ENCODE results near the gene PHACTR1.

- no peak for TF ChIP-seq NFYB (CRISPR knock-in tag; conservative IDR thresholded peaks at IDR 0.05; ENCODE audit: low read depth)
- TF ChIP-seq CTCF (IDR thresholded peaks at IDR 0.05), result no peak
- TF ChIP-seq NR3C1 (CRISPR knock-in tag; conservative IDR thresholded peaks at IDR 0.05; ENCODE audit: low read depth), result no peak
- no peak for TF ChIP-seq MAX (CRISPR knock-in tag; IDR thresholded peaks at IDR 0.05)
- no peak for TF ChIP-seq USF2 (CRISPR knock-in tag; IDR thresholded peaks at IDR 0.05)
- no peak for TF ChIP-seq ZNF423 (CRISPR knock-in tag; IDR thresholded peaks at IDR 0.05)
- TF ChIP-seq FOXJ3 (CRISPR knock-in tag; IDR thresholded peaks at IDR 0.05; ENCODE audit: borderline replicate concordance), result no peak
- no peak for TF ChIP-seq ELF4 (CRISPR knock-in tag; IDR thresholded peaks at IDR 0.05; ENCODE audit: low read depth)
- no peak for TF ChIP-seq ATF3 (CRISPR knock-in tag; conservative IDR thresholded peaks at IDR 0.05)
- TF ChIP-seq TEAD1 (CRISPR knock-in tag; IDR thresholded peaks at IDR 0.05), result no peak
- TF ChIP-seq NR2C2 (CRISPR knock-in tag; IDR thresholded peaks at IDR 0.05), result no peak
- no peak for TF ChIP-seq SOX15 (CRISPR knock-in tag; IDR thresholded peaks at IDR 0.05)
Observed at GRCh38 chr6:13048113-13048512, 331.5 kb downstream of the PHACTR1 start.

Data from WTC11 (cell line).